SK-N-MC (cell line): ENCODE data around the gene ERAL1.

Experiments
- EZH2 ChIP-seq: fragments of 200-600 bp; sonication (generic); IDR thresholded peaks from one replicate; pipeline ENCODE4 v1.6.1; 2017; ENCODE audit warnings: antibody characterized with exemption
- FOXP2 ChIP-seq: optimal IDR thresholded peaks from 2 replicates; pipeline ENCODE3; 2011; ENCODE audit warnings: mild to moderate bottlenecking, moderate library complexity; ENCODE audit not compliant: insufficient read depth; ENCODE audit errors: extremely low read length, control extremely low read depth
- POLR2AphosphoS5 ChIP-seq: IDR thresholded peaks from 2 replicates; pipeline ENCODE4 v1.6.1; 2012; ENCODE audit warnings: mild to moderate bottlenecking, low read depth, low read length, borderline replicate concordance

DNA sequence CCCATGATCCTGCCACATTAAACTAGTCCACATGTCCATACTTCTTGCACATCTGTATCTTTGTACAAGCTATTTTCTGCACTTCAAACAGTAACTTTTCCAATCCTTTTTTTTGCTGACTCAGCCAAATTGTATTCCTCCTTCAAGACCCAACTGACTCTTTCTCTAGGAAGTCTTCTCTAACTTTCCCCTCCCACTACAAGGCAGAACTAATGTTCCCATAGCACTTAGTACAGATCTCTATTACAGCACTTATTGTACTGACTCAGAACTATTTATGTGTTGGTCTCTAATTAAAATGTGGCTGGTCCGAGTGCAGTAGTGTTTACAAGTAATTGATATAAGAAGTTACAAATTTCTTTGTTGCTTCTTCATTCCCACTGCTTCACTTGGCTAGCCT lies 20.4 kb upstream of the ERAL1 start:
- TF ChIP-seq POLR2AphosphoS5, result no peak
- no peak for TF ChIP-seq EZH2
- no peak for TF ChIP-seq FOXP2
